ENCODE results near the gene BPGM.
"Not testable (repeated sequence)": the region's sequence is repeated elsewhere in the genome, so short reads cannot be mapped to it uniquely, and the experiment has no call there.

- TF ChIP-seq POLR2A, CTCF, EP300 (IDR thresholded peaks at IDR 0.05): not testable (repeated sequence)
Observed at GRCh38 chr7:134689550-134689949, 42.9 kb downstream of the BPGM start.

All from tibial nerve (tissue), 4 donors.